Activated CD4-positive, alpha-beta T cell treated with anti-CD3 and anti-CD28 coated beads, Interleukin-2, amount 10 ng/mL, durations not matched to agents 7 days and 5 days (primary cell): ENCODE results near the gene SEMA4G. TPM values are rescaled to one million over a fixed set of nuclear protein-coding genes. Genes with fewer than 3 reads are reported as not detected.
"Not testable (repeated sequence)": the region's sequence is repeated elsewhere in the genome, so short reads cannot be mapped to it uniquely, and the experiment has no call there.

ENCODE experiments used
- CTCF ChIA-PET: fragments of 350-600 bp; sonication (Branson Sonifier 250); formaldehyde crosslinking; loops from one replicate; lab custom pipeline; 2021; ENCODE audit warnings: antibody characterized with exemption; lab: Charles Lee
- POLR2A ChIA-PET: fragments of 350-600 bp; sonication (Branson Sonifier 250); formaldehyde crosslinking; loops from one replicate; lab custom pipeline; 2021; ENCODE audit warnings: antibody characterized with exemption; lab: Charles Lee
- DNase-seq: peaks from one replicate; pipeline ENCODE4 v3.0.0-alpha.2; 2020
- H3K27ac Mint-ChIP-seq: one replicate; pipeline ENCODE4 v1.8.0; 2021; ENCODE audit warnings: mild to moderate bottlenecking, moderate library complexity, mixed read lengths
- H3K27me3 Mint-ChIP-seq: one replicate; pipeline ENCODE4 v1.8.0; 2021; ENCODE audit warnings: mixed read lengths
- H3K36me3 Mint-ChIP-seq: one replicate; pipeline ENCODE4 v1.8.0; 2021; ENCODE audit warnings: low read depth, mixed read lengths
- H3K4me1 Mint-ChIP-seq: one replicate; pipeline ENCODE4 v1.8.0; 2021; ENCODE audit warnings: mixed read lengths
- H3K4me3 Mint-ChIP-seq: one replicate; pipeline ENCODE4 v1.8.0; 2021; ENCODE audit warnings: mild to moderate bottlenecking, moderate library complexity, mixed read lengths
- H3K9me3 Mint-ChIP-seq: one replicate; pipeline ENCODE4 v1.8.0; 2021; ENCODE audit warnings: mixed read lengths
- total RNA-seq, 2 experiments: library from RNA; stranded (reverse); gene quantifications; one replicate each; pipeline ENCODE4 v1.2.3, GENCODE V29; 2021

The SEMA4G gene
- total RNA-seq, 2 experiments from 2014 or later = 1.1 to 1.6 TPM

DNA sequence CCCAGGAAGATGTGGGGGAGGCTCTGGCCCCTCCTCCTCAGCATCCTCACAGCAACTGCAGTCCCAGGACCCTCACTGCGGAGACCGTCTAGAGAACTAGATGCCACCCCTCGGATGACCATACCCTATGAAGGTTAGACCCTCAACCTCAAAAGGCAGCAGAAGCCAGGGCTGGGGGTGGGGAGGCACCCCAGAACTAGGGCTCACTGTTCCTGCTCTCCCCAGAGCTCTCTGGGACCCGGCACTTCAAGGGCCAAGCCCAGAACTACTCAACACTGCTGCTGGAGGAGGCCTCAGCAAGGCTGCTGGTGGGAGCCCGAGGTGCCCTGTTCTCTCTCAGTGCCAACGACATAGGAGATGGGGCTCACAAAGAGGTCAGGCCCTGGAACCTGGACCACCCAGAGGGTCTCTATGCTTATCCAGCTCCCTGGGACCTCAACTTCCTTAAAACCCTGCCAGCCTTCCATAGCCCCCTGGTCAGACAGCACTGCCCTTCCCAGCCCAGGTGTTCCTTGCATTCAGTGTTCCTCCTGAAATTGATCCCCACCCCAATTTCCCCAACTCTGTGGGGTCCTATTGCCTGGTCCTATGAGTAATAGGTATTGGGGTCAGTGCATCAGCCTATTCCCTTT, 3.7 kb downstream of the SEMA4G start:
- Mint-ChIP-seq H3K27ac (no peak overlapping the region), H3K4me3 (no peak overlapping the region), H3K27me3 (peaks cover 5% of the 10 kb centered on the region), H3K4me1 (peaks cover 14% of the 10 kb centered on the region), H3K36me3 (no peaks in the 10 kb centered on the region), H3K9me3 (no peaks in the 10 kb centered on the region)
- ChIA-PET CTCF (interaction anchor here (0.6 to 1.2 kb wide), 4 partner anchors 42 to 1743 kb away, joined by 3 to 5 read pairs (median 4); no protein-coding TSS in a partner anchor), POLR2A (no interaction called here)
- no peak for DNase-seq

- H3K4me3 Mint-ChIP-seq, H3K27ac Mint-ChIP-seq, H3K36me3 Mint-ChIP-seq, H3K4me1 Mint-ChIP-seq, DNase-seq, H3K27me3 Mint-ChIP-seq, H3K9me3 Mint-ChIP-seq, POLR2A ChIA-PET: not testable (repeated sequence)
- CTCF ChIA-PET = interaction anchor here (0.5 to 1.4 kb wide), 2 partner anchors 20 to 39 kb away, joined by 3 to 5 read pairs; no protein-coding TSS in a partner anchor
Observed at GRCh38 chr10:100975397-100975796, 6.1 kb downstream of the SEMA4G start.

- Mint-ChIP-seq H3K27ac (no peak overlapping the region), H3K4me3 (no peak overlapping the region), H3K27me3 (no peaks in the 10 kb centered on the region), H3K36me3 (no peaks in the 10 kb centered on the region), H3K4me1 (no peaks in the 10 kb centered on the region), H3K9me3 (no peaks in the 10 kb centered on the region)
- ChIA-PET CTCF (no interaction called here), POLR2A (no interaction called here)
- DNase-seq = peak; percentile 3
Observed at GRCh38 chr10:100976906-100977305, 7.6 kb downstream of the SEMA4G start.

GRCh38 chr10:100977436-100977835, 8.1 kb downstream of the SEMA4G start:
- ChIA-PET POLR2A (no interaction called here), CTCF (no interaction called here)
- H3K9me3 Mint-ChIP-seq = no peaks in the 10 kb centered on the region
- no peaks in the 10 kb centered on the region for H3K27me3 Mint-ChIP-seq
- H3K4me1 Mint-ChIP-seq = no peaks in the 10 kb centered on the region
- no peak for DNase-seq
- no peaks in the 10 kb centered on the region for H3K36me3 Mint-ChIP-seq
- no peak overlapping the region for H3K27ac Mint-ChIP-seq
- no peak overlapping the region for H3K4me3 Mint-ChIP-seq

GRCh38 chr10:100978121-100978900, 9.0 kb downstream of the SEMA4G start:
- H3K4me3 Mint-ChIP-seq = no peak overlapping the region
- no peaks in the 10 kb centered on the region for H3K36me3 Mint-ChIP-seq
- DNase-seq = no peak
- ChIA-PET POLR2A (no interaction called here), CTCF (no interaction called here)
- no peaks in the 10 kb centered on the region for H3K9me3 Mint-ChIP-seq
- no peaks in the 10 kb centered on the region for H3K27me3 Mint-ChIP-seq
- no peak overlapping the region for H3K27ac Mint-ChIP-seq
- no peaks in the 10 kb centered on the region for H3K4me1 Mint-ChIP-seq

DNA sequence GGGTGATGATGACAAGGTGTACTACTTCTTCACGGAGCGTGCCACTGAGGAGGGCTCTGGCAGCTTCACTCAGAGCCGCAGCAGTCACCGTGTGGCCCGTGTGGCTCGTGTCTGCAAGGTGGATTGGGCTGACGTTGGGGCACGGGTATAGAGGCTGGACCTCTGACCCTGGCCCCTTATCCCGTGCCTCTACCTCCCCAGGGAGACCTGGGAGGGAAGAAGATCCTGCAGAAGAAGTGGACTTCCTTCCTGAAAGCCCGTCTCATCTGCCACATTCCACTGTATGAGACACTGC, 9.5 kb downstream of the SEMA4G start:
- ChIA-PET CTCF (no interaction called here), POLR2A (no interaction called here)
- no peak overlapping the region for H3K27ac Mint-ChIP-seq
- no peak for DNase-seq
- no peak overlapping the region for H3K4me3 Mint-ChIP-seq
- H3K9me3 Mint-ChIP-seq = no peaks in the 10 kb centered on the region
- no peaks in the 10 kb centered on the region for H3K27me3 Mint-ChIP-seq
- no peaks in the 10 kb centered on the region for H3K4me1 Mint-ChIP-seq
- no peaks in the 10 kb centered on the region for H3K36me3 Mint-ChIP-seq

- no peaks in the 10 kb centered on the region for H3K36me3 Mint-ChIP-seq
- ChIA-PET CTCF (interaction anchor here (0.9 to 1.5 kb wide), 2 partner anchors 11 to 17 kb away, joined by 3 read pairs; partner anchors contain the start of gene SEMA4G), POLR2A (no interaction called here)
- H3K27ac Mint-ChIP-seq = no peak overlapping the region
- H3K4me1 Mint-ChIP-seq = peaks cover 1% of the 10 kb centered on the region
- no peak overlapping the region for H3K4me3 Mint-ChIP-seq
- H3K27me3 Mint-ChIP-seq = no peaks in the 10 kb centered on the region
- H3K9me3 Mint-ChIP-seq = no peaks in the 10 kb centered on the region
- no peak for DNase-seq
Observed at GRCh38 chr10:100979791-100980272, 10.5 kb downstream of the SEMA4G start.

DNA sequence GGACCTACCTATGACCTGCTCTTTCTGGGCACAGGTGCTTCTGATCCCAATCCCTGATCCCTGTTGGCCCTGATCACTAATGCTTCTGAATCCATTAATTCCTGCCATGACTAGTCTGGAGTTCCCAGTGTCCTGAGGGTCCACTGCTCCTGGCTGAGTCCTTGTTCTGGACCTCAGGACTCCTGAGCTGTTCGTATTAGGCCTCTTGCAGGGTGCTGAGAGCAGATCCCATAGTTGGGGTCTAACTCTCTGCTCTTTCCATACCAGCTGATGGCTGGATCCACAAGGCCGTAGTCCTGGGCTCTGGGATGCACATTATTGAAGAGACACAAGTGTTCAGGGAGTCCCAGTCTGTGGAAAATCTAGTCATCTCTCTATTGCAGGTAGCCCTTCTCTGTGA, 11.0 kb downstream of the SEMA4G start:
- no peaks in the 10 kb centered on the region for H3K36me3 Mint-ChIP-seq
- H3K4me1 Mint-ChIP-seq = peaks cover 2% of the 10 kb centered on the region
- no peak for DNase-seq
- no peak overlapping the region for H3K27ac Mint-ChIP-seq
- CTCF ChIA-PET = interaction anchor here (1.5 kb wide), 1 partner anchor 16 kb away, joined by 3 read pairs; no protein-coding TSS in a partner anchor
- H3K4me3 Mint-ChIP-seq = no peak overlapping the region
- POLR2A ChIA-PET = no interaction called here
- H3K27me3 Mint-ChIP-seq = no peaks in the 10 kb centered on the region
- no peaks in the 10 kb centered on the region for H3K9me3 Mint-ChIP-seq

GRCh38 chr10:100980711-100981110, 11.4 kb downstream of the SEMA4G start:
- no peaks in the 10 kb centered on the region for H3K9me3 Mint-ChIP-seq
- H3K4me1 Mint-ChIP-seq = peaks cover 5% of the 10 kb centered on the region
- POLR2A ChIA-PET = no interaction called here
- H3K27ac Mint-ChIP-seq = no peak overlapping the region
- no peaks in the 10 kb centered on the region for H3K36me3 Mint-ChIP-seq
- CTCF ChIA-PET = interaction anchor here (0.9 to 1.5 kb wide), 3 partner anchors 16 to 38 kb away, joined by 3 to 5 read pairs (median 4); no protein-coding TSS in a partner anchor
- no peak for DNase-seq
- H3K27me3 Mint-ChIP-seq = no peaks in the 10 kb centered on the region
- H3K4me3 Mint-ChIP-seq = no peak overlapping the region

- no peak overlapping the region for H3K4me3 Mint-ChIP-seq
- no peak for DNase-seq
Observed at GRCh38 chr10:100981178-100981772, 12.0 kb downstream of the SEMA4G start.

GRCh38 chr10:100982916-100983830, 13.9 kb downstream of the SEMA4G start:
- DNase-seq = no peak
- ChIA-PET POLR2A (interaction anchor here (0.7 kb wide), 1 partner anchor 48 kb away, joined by 3 read pairs; the partner anchor contains the start of genes PDZD7 and SFXN3), CTCF (interaction anchor here (2.1 kb wide), 1 partner anchor 14 kb away, joined by 6 read pairs; no protein-coding TSS in a partner anchor)
- Mint-ChIP-seq H3K36me3 (peaks cover 6% of the 10 kb centered on the region), H3K4me1 (peaks cover 29% of the 10 kb centered on the region), H3K4me3 (no peak overlapping the region), H3K27ac (no peak overlapping the region), H3K27me3 (no peaks in the 10 kb centered on the region), H3K9me3 (no peaks in the 10 kb centered on the region)

More at GRCh38 chr10:100981178-100981772, 12.0 kb downstream of the SEMA4G start:
- ChIA-PET CTCF (interaction anchor here (0.9 to 1.5 kb wide), 3 partner anchors 15 to 38 kb away, joined by 3 to 5 read pairs (median 4); no protein-coding TSS in a partner anchor), POLR2A (interaction anchor here (0.6 kb wide), 1 partner anchor 607 kb away, joined by 3 read pairs; no protein-coding TSS in a partner anchor)
- Mint-ChIP-seq H3K27ac (no peak overlapping the region), H3K27me3 (no peaks in the 10 kb centered on the region), H3K36me3 (no peaks in the 10 kb centered on the region), H3K9me3 (no peaks in the 10 kb centered on the region), H3K4me1 (peaks cover 11% of the 10 kb centered on the region)
